BJ (cell line): ENCODE measurements around the gene CHN1. TPM values are rescaled to one million over a fixed set of nuclear protein-coding genes. Genes with fewer than 3 reads are reported as not detected.

Experiments
- CTCF ChIA-PET: fragments of 350-600 bp; formaldehyde crosslinking; extraction: SDS; loops from one replicate; lab custom pipeline; 2021; ENCODE audit warnings: antibody characterized with exemption, inconsistent platforms; lab: Yijun Ruan, JAX
- POLR2A ChIA-PET: fragments of 300-600 bp; sonication (Branson Sonifier 250); formaldehyde crosslinking; extraction: SDS; loops from one replicate; lab custom pipeline; 2021; ENCODE audit warnings: antibody characterized with exemption; lab: Charles Lee
- DNase-seq: peaks from one replicate; pipeline ENCODE4 v3.0.0-alpha.2; 2011; ENCODE audit warnings: low read depth
- H3K27me3 ChIP-seq: 2 replicates; pipeline ENCODE4 v1.6.0; 2011; ENCODE audit warnings: low read length; ENCODE audit not compliant: control insufficient read depth, insufficient read depth
- H3K36me3 ChIP-seq: 2 replicates; pipeline ENCODE4 v1.5.1; 2011; ENCODE audit warnings: low read length; ENCODE audit not compliant: control insufficient read depth, insufficient read depth
- H3K4me3 ChIP-seq: 2 replicates; pipeline ENCODE4 v1.5.1; 2011; ENCODE audit warnings: low read depth, mild to moderate bottlenecking, control low read depth, low read length
- CTCF ChIP-seq: IDR thresholded peaks from 2 replicates; pipeline ENCODE4 v1.5.1; 2011; ENCODE audit warnings: low read depth, mild to moderate bottlenecking, control low read depth, inconsistent platforms, low read length, moderate library complexity; ENCODE audit not compliant: insufficient read depth
- polyA plus RNA-seq: library from polyadenylated mRNA; depleted of rRNA; stranded (reverse); fragments of >200 nt; gene quantifications from 2 replicates; pipeline ENCODE4 v1.2.3, GENCODE V29; 2011

CHN1 gene
- polyA plus RNA-seq, 1 experiment = 93.0 TPM

DNA sequence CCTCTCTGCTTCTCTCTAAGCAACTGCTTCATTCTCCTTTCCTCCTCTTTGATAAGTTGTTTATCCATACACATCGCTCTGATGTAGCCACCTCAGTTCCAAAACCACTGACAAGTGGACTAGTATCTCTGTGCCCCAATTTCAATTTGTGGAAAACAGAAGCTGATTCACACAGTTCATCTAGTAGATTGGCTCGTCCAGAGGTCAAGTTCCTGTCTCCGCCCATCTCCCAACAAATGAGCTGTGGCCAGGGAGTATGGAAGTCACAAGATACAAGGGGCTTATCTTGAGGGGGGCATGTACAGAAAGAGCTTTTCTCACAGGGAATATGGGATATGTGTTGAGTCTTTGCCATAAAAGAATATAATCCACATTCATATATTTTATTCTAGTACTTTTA, 17.7 kb upstream of the CHN1 start:
- no peaks in the 10 kb centered on the region for H3K36me3 ChIP-seq
- CTCF ChIA-PET = interaction anchor here (0.6 to 1.2 kb wide), 3 partner anchors 8 to 258 kb away, joined by 3 to 4 read pairs (median 3); no protein-coding TSS in a partner anchor
- TF ChIP-seq CTCF = no peak
- DNase-seq = no peak
- H3K27me3 ChIP-seq = no peaks in the 10 kb centered on the region
- POLR2A ChIA-PET = no interaction called here
- H3K4me3 ChIP-seq = no peak overlapping the region

DNA sequence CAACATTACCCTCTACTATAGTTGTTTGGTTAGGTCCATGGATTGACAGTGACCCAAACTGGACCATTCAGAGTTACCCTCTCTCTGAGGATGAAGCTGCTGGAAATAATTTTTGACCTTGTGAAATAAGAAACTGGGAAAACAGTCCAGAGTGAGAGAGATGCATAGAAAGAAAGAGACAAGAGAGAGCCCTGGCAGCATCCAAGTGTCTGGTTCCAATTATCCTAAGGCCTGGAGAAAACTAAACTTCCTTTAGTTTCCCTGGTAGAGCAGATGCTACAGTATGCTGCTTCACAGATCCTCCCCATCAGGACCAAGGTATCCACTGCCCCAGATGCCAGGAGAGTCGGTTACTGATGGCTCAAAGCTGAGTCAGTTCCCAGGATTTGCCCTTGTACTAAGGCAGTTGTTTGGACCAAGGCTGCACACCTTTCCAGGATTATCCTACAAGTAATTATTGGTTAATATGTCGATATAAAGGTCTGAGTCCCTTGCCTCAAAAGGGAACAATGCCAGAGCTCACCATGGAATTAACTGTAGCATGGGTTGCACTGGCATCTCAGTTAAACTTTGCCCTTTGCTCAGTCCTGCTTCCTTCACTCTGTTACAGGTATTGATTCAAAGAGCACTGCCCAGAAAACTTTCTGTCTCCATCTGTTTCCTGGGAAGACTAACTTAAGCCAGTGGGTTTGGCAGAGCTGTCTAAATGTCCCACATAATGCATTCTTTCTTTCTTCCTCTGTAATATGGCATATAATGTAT, 14.6 kb upstream of the CHN1 start:
- Histone ChIP-seq H3K36me3 (no peaks in the 10 kb centered on the region), H3K4me3 (no peak overlapping the region), H3K27me3 (no peaks in the 10 kb centered on the region)
- ChIA-PET POLR2A (no interaction called here), CTCF (interaction anchor here (3.4 kb wide), 1 partner anchor 14 kb away, joined by 8 read pairs; the partner anchor contains the start of gene CHN1)
- no peak for TF ChIP-seq CTCF
- DNase-seq = no peak

GRCh38 chr2:175017618-175018414, 12.6 kb upstream of the CHN1 start:
- Histone ChIP-seq H3K4me3 (no peak overlapping the region), H3K36me3 (no peaks in the 10 kb centered on the region), H3K27me3 (no peaks in the 10 kb centered on the region)
- CTCF ChIA-PET = interaction anchor here (1.0 to 3.4 kb wide), 3 partner anchors 8 to 14 kb away, joined by 3 to 8 read pairs (median 5); partner anchors contain the start of gene CHN1
- DNase-seq = no peak
- TF ChIP-seq CTCF = no peak
- POLR2A ChIA-PET = no interaction called here

- no peak for TF ChIP-seq CTCF
- no peak for DNase-seq
- no peak overlapping the region for H3K4me3 ChIP-seq
- CTCF ChIA-PET = interaction anchor here (1.0 to 1.5 kb wide), 3 partner anchors 17 to 318 kb away, joined by 3 read pairs; no protein-coding TSS in a partner anchor
- POLR2A ChIA-PET = no interaction called here
- no peaks in the 10 kb centered on the region for H3K36me3 ChIP-seq
- H3K27me3 ChIP-seq = no peaks in the 10 kb centered on the region; the same call in 1 of the 2 replicates
Observed at GRCh38 chr2:175015340-175015739, 10.2 kb upstream of the CHN1 start.

DNA sequence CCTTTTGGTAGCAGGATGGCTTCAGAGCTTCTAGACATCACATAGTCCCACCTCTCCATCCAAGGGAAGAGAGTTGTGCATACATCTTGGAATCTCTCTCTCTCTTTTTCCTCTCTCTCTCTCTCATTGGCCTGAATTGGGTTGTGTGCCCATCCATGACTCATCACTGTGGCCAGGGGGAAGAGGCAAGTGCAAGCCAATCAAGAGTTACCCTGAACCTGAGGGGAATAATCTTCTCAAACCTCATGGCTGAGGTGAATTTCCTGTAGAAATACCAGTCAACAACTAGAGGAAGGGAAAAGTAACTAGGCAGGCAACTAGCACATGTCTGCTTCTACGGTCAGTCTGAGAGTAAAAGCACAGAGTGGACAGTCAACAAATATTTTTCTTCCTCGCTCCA, 7.3 kb upstream of the CHN1 start:
- no peak for DNase-seq
- ChIA-PET POLR2A (no interaction called here), CTCF (no interaction called here)
- Histone ChIP-seq H3K27me3 (peaks cover 3% of the 10 kb centered on the region), H3K4me3 (no peak overlapping the region), H3K36me3 (no peaks in the 10 kb centered on the region)
- TF ChIP-seq CTCF = no peak
